SHP77 (cell line): ENCODE results near the gene MYDGF.

Source experiments
- DNase-seq, 2 experiments: peaks; one replicate each; lab custom pipeline; 2025; lab: John Stamatoyannopoulos, UW

Gene MYDGF

DNA sequence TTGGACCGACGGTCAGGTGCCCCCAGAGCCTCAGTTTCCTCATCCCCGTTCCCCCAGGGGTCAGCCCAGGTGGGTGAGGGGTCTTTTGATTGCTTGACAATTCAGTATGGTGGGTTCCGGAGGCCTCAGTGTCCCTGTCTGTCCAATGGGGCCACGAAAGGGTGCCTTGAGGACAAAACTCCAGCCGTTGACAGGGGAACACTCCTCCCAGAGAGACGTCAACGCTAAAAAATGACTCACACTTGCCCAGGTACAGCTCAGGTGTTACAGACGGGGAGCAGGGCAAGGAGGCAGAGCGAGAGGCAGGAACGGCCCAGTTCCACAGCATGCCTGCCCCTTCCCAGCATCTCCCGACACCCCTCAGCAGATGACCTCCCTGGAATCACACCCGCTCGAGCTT is 29.0 kb downstream of the MYDGF start:
- DNase-seq, result no peak

DNA sequence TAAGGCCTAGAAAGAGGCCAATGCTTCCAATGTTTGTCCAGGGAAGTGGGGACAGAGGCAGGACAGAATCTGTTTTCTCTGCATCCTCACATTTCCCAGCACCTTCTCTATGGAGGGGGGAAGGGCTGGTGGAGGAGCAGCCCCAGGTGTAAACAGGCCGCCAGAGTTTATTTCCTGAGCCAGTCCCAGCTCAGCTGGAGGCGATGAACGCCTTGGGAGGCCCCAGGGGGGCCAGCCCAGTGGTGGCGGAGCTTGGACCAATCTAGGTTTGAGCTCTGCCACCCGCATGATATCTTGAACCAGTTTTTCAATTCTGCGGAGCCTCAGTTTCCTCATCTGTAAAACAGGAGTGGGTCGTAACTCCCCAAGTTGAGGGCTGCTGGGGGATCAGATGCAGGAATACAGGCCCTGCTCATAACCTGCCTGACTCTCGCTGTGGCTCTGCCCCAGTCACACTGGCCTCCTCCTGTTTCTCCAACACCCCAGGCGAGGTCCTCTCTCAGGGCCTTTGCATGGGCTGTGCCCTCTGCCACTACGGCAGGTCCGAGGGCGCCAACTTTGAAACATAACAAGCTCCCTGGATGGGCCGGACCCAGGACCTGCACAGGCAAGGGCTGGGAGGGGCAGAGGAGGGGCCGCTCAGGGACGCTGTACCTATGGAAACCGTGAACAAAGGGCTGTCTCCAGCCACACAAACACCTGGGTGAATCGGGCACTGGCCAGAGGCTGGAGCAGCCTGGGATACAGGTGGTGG is 29.7 kb downstream of the MYDGF start:
- DNase-seq, result no peak

DNA sequence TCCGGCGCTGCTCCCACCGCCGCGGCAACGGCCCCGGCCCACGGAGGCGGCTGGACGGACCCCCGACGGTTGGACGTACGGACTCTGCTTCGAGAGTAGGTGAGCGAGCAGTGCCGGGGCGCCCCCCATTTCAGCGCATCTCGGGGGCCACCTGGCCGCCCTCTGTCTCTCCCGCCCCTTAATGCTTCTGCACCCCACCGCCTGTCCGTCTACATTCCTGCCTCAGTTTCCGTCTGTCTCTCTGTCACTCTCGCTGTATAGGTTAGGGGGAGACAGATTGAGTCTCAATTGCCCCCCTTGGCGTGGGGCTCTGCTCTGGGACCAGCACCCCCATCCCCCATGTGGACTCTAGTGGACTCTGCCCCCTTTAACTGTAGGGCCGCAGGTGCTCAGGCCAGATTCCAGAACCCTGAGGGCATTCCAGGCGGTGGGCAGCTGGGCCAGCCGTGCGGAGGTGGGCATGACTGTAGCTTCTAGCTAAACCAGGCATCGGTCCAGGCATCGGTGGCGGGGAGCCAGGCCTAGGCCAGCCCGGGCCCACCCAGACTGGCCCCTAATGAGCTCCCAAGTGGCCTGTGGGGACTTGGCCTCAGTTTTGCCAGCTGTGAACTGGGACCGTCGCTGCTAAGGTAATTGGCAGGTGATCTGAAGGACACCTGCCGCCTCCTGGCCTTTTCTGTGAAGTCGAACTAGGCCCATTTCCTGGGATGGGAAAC is 30.5 kb downstream of the MYDGF start:
- no peak for DNase-seq

DNA sequence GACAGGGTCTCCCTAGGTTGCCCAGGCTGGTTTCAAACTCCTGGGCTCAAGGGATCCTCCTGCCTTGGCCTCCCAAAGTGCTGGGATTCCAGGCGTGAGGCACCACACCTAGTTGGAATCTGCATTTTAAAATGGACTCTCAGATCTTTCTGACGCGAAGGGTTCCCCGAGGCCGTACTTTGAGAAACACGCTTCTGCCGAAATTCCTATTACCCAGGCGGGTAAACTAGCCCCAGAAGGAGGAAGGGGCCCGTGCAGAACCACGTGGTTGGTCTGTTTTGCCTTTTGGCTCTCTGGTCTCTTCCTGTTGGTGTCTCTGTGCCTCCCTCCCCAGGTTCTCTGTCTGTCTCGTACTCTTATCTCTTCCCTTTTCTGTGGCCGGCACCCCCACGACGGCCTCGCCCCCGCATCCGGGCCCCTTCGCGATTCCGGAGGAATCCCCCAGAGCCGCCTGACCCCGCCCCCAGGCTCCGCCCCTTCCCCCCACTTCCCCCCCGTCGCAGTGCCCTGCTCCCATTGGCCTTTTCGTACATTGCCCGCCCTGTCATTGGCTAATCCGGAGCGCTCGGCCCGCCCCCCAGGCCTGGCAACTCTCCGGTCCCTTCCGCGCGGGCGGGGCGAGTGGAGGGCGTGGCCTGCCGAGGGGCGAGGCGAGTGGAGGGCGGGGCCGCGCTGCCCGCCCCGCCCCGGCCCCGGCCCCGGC is 31.2 kb downstream of the MYDGF start, which contains the start of gene TNFAIP8L1:
TSS of gene TNFAIP8L1 (plus strand) at position 689 of the 703 bp plus-strand sequence. CDS start 12,354 bp downstream, outside the sequence.
- DNase-seq, result peak; percentile 90 to 93

DNA sequence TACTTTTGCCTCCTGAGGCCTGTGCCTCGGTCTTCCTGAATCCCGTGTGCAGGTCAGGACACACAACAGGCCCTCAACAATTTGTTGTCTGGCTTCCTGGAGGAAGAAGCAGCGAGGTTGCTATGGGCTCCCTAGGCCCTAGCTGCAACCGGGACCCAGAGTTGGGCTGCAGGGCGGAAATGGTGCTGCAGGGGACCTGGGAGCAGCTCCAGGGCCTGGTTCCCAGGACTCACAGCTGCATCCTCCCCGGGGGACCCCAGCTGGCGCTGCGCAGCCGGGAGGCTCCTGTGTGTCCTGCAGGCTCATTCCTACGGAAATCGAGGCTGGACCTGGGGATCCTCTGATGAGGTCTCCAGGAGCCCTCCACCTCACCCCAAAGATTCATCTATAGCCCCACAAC is 31.8 kb downstream of the MYDGF start:
- no peak for DNase-seq

DNA sequence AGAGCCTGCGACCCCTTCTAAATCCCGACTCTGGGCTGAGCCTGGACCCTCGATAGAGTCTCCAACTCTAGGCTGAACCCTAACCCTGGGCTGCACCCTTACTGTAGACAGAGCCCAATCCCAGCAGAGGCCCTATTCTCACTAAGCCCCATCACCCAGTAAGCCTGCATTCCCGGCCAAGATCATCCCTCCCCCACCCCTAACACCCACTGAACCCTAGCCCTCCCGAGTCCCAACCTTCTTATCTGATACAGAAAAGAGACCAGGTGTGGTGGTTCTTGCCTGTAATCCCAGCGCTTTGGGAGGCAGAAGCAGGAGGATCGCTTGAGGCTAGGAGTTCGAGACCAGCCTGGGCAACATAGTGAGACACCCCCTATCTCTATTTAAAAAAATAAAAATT is 33.4 kb downstream of the MYDGF start:
- no peak for DNase-seq

DNA sequence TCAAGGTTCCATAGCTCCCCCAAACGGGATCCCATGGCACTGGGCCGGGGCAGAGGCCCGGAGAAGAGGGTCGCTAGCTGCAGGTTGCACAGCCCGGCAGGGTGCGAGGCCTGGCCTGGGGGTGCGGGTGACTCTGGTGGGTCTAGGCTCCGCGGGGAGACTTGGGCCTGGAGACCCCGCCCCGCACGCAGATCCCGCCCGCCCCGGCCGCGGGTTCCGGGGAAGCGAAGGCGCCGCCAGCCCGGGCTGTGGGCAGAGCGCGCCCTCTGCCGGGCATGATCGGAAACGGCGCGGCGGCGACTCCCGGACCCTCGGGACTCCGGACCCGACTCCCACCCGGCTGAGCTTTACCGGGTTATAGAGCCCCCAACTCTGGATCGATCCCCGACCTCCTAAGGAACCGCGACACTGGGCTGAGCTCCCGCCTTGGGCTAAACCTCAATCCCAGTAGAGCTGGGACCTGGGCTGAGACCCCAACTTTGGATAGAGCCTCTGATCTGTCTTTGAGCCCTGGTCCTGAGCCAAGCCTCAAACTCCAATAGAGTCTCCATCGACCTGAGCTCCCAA is 33.9 kb downstream of the MYDGF start:
- DNase-seq, result peak in 1 of 2 experiments; percentile 51

DNA sequence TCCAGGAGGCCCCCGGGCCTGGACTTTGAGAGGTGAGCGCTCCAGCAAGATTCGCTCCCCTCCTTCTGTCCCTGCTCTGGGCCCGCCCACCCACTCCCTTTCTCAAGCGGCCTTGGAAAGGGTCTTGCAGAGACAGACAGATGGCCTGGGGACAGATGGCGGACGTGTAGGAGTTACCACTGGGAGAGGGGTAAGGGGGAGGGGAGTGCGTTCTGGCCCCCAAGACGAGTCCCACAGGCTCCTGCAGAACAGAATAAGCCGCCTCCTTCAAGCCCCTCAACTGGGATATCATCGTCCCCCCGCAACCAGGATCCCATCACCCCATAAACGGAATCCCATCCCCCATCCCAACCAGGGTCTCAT is 34.4 kb downstream of the MYDGF start:
- DNase-seq, result no peak

DNA sequence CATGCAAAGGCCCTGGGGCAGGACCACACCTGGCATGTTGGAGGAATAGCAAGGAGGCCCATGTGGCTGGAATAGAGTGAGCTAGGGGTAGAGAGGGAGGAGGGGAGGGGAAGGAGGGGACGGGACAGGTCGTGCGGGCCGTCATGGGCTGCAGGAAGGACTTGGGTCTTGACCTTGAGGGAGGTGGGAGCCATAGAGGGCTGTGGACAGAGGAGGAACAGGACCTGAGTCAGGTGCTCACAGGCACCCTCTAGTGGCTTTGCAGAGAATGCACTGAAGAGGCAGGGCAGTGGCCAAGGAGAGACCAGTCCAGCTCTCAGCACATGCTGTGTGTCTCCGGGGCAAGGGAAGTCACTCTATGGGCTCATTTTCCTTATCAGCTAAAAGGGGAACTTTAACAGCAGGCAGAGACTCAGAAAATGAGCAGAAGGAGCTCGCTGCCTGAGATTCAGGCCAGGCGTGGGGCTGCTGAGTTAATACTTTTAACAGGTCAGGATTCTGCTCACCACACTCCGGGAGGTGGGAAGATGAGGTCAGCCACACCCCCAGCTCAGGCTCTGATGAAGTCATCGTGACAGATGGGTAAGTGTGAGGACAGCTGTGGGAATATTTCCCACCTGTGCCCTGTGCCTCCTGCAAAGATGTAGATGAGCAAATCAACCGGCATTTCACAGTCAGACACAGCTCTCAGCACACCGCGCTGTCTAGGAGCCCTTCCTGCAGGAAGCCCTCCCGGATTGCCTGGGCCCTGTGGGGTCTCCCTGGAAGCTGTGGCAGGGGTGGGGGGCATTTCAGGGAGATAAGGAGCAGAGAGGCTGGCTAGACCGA is 36.8 kb downstream of the MYDGF start:
- peak; percentile 38 to 56 for DNase-seq

DNA sequence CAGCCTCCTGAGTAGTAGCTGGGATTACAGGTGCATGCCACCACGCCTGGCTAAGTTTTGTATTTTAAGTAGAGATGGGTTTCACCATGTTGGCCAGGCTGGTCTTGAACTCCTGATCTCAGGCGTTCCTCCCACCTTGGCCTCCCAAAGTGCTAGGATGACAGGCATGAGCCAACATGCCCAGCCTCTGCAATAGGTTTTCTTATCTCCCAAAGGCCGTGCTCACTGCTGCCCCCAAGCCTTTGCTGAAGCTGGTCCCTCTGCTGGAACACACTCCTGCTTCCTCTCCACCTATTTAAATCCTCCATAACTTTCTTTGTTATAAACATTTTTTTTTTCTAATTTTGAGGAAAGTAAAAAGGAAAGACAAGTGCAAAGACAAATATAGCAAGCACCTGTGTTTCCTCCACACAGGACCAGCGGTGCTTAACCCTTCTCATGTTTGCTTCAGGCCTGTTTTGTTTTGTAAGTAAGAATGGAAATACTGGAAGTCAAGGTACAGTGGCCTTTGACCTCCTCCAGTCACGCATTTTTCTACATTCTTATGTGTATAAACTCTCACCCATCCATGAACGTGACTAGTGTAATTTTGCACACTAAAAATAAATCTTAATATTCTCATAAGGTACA is 45.3 kb downstream of the MYDGF start:
- peak in 1 of 2 experiments; percentile 41 for DNase-seq

DNA sequence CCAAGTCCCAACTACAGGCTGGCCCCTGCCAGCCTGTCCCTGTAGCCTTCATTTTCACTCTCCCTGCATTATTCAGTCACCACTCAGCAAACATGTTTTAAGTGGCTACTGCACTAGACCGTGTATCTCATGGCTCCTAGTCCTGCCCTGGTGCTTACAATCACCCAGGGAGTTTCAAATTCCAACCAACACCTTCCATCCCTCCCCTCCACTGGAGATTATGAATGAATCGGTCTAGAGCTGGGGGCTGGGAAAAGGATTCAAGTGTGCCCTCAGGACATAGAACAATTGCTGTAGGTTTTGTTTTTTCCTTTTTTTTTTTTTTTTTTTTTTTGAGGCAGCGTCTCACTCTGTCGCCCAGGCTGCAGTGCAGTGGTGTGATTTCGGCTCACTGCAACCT is 45.8 kb downstream of the MYDGF start:
- no peak for DNase-seq

DNA sequence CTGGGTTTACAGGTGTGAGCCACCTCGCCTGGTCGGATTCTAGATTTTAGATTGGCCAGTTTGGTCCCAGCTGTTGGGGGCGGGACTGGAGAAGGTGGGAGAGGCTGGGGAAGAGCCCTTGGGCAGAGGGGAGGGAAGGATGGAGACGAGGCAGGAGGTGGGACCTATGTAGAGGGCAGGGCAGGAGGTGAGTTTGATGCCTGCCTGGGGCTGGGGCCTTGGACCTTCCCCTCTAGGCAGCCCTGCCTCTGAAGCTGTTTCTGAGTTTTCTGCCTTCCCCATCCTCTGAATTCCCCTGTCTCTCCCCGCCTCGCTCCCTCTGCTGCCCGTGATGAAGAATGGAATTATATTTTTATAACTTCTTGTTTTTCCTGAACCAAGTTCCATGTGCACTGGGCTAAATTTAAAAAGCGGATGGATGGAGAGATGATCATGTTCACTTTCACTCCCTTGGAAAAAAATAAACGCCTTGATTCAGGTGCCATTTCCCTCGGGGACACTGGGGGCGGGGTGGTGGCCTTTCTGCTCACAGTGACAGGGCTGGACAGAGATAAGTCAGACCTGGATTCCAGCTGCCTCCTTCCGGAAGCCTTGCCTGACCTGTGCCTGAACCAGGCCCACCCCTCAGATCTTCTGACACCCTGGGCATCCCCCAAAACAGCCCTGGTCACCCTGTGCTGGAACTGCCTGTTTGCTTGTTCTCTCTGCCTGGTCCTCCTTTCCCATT is 47.3 kb downstream of the MYDGF start:
- DNase-seq, result no peak

DNA sequence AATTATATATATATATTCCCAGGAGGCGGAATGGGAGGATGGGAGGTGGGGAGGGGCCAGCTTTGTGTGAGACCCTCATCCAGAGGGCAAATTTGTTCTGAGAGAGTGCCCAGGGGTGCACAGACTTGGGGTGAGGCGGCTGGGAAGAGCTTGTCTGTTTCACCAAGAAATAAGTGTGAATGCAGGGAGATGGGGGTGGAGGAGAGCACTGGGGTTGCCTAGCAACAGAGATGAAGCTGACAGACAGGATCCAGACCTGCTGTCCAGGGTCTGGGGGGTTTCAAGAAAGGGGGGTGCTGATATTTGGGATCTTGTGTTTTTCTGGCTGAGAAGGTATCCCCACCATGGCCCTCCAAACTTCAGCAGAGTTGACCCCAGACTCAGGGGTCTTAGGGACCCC is 49.5 kb downstream of the MYDGF start:
- no peak for DNase-seq

DNA sequence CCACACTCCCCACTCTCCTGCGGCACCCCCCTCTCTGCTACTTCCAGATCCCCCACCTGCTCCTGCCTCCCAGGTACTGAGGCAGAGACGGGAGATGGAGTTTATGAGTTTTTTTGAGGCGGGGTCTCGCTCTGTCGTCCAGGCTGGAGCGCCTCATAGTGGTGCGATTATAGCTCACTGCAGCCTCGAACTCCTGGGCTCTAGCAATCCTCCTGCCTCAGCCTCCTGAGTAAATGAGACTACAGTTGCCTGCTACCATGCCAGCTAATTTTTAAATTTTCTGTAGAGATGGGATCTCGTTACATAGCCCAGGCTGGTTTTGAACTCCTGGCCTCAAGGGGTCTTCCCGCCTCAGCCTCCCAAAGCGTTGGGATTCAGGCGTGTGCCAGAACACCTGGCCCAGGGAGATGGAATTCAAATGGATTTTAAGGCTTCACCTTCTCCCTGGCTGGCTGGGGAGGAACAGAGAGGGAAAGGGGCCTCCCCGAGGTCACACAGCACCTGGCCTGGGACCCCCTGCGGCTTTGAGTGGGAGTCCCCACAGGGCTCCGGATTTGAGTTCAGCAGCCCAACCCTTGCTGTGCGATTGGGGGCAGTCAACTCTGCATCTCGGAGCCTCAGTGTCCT is 50.4 kb downstream of the MYDGF start:
- DNase-seq, result no peak

DNA sequence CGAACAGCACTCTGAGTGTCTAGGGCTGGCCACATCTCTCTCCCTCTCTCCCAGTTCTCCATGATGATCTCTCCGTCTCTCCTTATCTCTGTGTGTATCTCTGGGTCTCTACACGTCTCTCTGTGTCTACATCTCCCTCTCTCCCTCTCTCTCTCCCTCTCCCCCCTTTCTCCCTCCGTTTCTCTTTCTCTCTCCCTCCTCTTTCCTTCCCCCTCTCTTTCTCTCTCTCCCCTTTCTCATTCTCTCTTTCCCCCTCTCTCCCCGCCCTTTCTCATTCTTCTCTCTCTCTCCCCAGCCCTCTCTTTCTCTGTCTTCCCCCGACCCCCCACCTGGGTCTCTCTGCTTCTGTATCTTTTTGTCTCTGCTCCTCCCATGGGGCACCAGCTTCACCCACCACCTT is 52.1 kb downstream of the MYDGF start:
- no peak for DNase-seq

DNA sequence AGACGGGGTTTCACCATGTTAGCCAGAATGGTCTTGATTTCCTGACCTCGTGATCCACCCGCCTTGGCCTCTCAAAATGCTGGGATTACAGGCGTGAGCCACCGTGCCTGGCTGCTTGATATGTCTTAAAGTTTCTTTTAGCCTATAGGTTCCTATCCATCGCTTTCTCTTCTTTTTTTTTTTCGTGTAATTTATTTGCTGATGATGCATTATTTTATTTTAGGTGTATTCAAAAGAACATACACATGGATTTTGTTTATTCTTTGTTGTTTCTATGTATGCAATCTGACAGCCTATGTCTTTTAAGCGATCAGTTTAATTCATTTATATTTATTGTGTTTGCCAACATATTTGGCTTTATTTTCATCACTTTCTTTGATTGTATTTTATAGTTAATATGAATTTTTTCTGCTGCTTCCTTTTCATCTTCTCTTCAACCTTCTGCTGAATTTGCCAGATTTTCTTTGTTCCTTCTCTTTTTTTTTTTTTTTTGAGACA is 56.8 kb downstream of the MYDGF start:
- no peak for DNase-seq

DNA sequence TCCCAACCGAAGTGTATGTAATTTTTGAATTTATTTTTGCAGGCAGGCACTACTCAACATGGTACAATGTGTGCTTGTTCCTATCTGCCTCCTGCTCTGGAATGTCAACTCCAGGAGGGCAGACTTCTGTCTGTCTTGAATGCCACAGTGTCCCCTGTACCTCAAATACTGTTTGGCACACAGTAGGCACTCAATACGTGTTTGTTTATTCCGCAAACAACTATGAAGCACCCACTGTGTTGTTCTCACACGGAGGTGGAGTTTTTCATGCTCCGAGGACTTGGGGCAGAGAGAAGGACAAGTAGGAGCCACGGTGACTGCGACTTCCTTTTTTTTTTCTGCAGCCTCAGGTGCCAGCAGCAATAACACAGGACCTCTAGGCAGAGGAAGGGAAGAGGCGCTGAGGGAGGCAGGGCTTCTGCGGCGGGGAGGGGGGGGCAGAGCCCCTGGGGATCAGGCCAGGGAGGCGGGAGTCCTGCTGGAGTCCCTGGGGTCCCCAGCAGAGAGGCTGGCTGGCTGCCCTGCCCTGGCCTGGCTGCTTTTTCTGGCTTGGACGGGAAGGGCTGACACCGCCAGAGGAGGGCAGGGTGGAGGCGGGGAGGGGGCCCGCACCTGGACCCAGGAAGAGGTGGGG is 60.1 kb downstream of the MYDGF start:
- no peak for DNase-seq
